Astrocyte of the cerebellum (primary cell): ENCODE measurements around the gene LIF.
A peak's percentile ranks its signal among the peaks of the same experiment; 100 is the strongest.

Source experiments
- DNase-seq: peaks from one replicate; pipeline ENCODE4 v3.0.0-alpha.2; 2011; ENCODE audit warnings: low read depth
- H3K4me3 ChIP-seq: 2 replicates; pipeline ENCODE4 v1.5.1; 2011; ENCODE audit warnings: mild to moderate bottlenecking, low read depth, low read length, moderate library complexity
- CTCF ChIP-seq: IDR thresholded peaks from 2 replicates; pipeline ENCODE4 v1.5.1; 2012; ENCODE audit warnings: low read length, low read depth, moderate library complexity, mild to moderate bottlenecking; ENCODE audit errors: missing control alignments
- in situ Hi-C: cut with HindIII; loops from 2 replicates; pipeline ENCODE4 v1.10.0; 2017; ENCODE audit warnings: low sequenced_read_pairs

LIF gene

GRCh38 chr22:30292069-30292970 lies 45.8 kb upstream of the LIF start:
- no peak for DNase-seq
- no peak for TF ChIP-seq CTCF
- no peak overlapping the region for H3K4me3 ChIP-seq
- in situ Hi-C loops, result no loop called here

GRCh38 chr22:30291058-30291892 lies 44.7 kb upstream of the LIF start:
- TF ChIP-seq CTCF, result no peak
- in situ Hi-C loops, result no loop called here
- no peak for DNase-seq
- no peak overlapping the region for H3K4me3 ChIP-seq

- in situ Hi-C loops, result no loop called here
- no peak for TF ChIP-seq CTCF
- DNase-seq, result no peak
- no peak overlapping the region for H3K4me3 ChIP-seq
Observed at GRCh38 chr22:30290342-30291057, 43.9 kb upstream of the LIF start.

- DNase-seq, result no peak
- in situ Hi-C loops, result no loop called here
- peak overlapping the region; percentile 85 for H3K4me3 ChIP-seq
- TF ChIP-seq CTCF, result no peak
Observed at GRCh38 chr22:30289980-30290313, 43.4 kb upstream of the LIF start.

GRCh38 chr22:30289141-30289979 lies 42.8 kb upstream of the LIF start, which contains the start of gene CASTOR1:
Gene CASTOR1, minus strand, starts transcription at chr22:30289505. Its CDS starts 8 bp downstream, at chr22:30289497.
- in situ Hi-C loops, result no loop called here
- peak within 1 kb of the TSS; percentile 85 for H3K4me3 ChIP-seq
- no peak for TF ChIP-seq CTCF

More at GRCh38 chr22:30289141-30289979, 42.8 kb upstream of the LIF start, which contains the start of gene CASTOR1:
- peak; percentile 97 for DNase-seq
